HFF-Myc (cell line): ENCODE data around the gene CREBRF.

ENCODE experiments used
- DNase-seq: peaks from one replicate; pipeline ENCODE4 v3.0.0-alpha.2; 2011; ENCODE audit warnings: low read depth; ENCODE audit errors: extremely low read depth
- H3K4me3 ChIP-seq: replicated peaks from 2 replicates; pipeline ENCODE4 v1.5.1; 2011; ENCODE audit warnings: low read depth, mild to moderate bottlenecking, control low read depth, low read length
- TF ChIP-seq, protein P1 (sequence below): IDR thresholded peaks from 2 replicates; pipeline ENCODE4 v1.5.1; 2012; ENCODE audit warnings: mild to moderate bottlenecking, low read depth, low read length, control low read depth; ENCODE audit errors: missing control alignments

Gene CREBRF

DNA sequence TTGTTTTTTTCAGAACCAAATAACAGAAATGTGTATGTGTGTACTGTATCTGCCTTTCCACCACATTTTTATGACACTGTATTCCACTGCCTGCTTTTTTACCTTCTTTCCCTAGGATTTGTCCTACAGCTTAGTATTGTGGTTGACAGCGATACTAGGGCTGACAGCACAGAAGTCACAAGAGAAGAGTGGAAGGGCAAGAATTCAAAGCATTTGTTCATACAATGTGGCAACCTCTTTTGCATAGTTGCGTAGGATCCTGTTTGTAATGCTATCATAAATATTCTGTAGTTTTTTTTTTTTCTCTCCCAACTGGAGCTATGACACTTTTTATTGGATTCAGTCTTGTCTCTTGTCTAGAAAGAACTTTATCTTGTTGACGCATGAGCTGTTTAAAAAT lies 82.6 kb downstream of the CREBRF start:
- TF ChIP-seq, protein P1, sequence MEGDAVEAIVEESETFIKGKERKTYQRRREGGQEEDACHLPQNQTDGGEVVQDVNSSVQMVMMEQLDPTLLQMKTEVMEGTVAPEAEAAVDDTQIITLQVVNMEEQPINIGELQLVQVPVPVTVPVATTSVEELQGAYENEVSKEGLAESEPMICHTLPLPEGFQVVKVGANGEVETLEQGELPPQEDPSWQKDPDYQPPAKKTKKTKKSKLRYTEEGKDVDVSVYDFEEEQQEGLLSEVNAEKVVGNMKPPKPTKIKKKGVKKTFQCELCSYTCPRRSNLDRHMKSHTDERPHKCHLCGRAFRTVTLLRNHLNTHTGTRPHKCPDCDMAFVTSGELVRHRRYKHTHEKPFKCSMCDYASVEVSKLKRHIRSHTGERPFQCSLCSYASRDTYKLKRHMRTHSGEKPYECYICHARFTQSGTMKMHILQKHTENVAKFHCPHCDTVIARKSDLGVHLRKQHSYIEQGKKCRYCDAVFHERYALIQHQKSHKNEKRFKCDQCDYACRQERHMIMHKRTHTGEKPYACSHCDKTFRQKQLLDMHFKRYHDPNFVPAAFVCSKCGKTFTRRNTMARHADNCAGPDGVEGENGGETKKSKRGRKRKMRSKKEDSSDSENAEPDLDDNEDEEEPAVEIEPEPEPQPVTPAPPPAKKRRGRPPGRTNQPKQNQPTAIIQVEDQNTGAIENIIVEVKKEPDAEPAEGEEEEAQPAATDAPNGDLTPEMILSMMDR = no peak
- DNase-seq = no peak
- no peak overlapping the region for H3K4me3 ChIP-seq

- DNase-seq = no peak
- TF ChIP-seq, protein P1 = no peak
- H3K4me3 ChIP-seq = no peak overlapping the region
Observed at GRCh38 chr5:173139631-173140030, 83.5 kb downstream of the CREBRF start.

DNA sequence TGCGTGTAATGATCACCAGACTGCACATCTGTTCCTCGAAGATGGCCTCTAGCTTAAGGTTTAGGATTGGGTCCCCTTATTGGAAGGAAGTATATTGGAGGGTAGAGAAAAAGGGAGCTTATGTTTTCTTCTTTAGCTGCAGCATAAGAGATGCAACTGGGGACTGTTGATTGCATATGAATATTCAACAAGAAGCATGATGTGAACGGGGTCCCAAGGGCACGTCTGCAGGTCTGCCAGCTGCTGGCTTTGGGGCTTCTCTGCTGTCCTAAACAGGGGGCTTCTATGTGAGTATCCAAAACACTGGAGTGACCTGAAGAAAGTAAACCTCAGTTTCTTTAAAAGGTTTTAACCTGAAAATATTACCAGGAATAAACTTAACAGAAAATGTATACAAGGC lies 84.6 kb downstream of the CREBRF start:
- no peak for DNase-seq
- H3K4me3 ChIP-seq = no peak overlapping the region
- TF ChIP-seq, protein P1 = no peak

DNA sequence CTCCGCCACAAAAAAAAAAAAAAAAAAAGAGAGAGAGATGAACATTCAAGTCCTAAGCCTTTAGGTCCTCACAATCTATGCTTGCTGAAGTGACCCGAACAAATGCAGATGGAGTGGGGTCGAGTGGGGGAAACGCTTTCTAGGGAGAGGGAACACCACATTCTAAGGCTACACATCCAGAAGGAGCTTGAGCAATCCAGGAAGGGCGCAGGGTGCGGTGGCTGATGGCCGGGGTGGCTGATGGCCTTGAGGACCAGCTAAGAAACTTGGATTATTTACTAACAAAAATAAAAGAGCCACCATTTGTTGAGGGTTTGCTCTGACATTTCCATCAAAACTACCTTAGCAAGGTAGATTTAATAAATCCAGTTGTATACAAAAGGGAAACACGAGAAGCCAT lies 87.4 kb downstream of the CREBRF start:
- DNase-seq = no peak
- no peak overlapping the region for H3K4me3 ChIP-seq
- TF ChIP-seq, protein P1 = no peak

GRCh38 chr5:173144200-173145176 lies 88.3 kb downstream of the CREBRF start, which contains the start of gene BNIP1:
Gene BNIP1, plus strand, starts transcription at chr5:173144531. Its CDS starts 15 bp downstream, at chr5:173144546.
- TF ChIP-seq, protein P1 = peak; percentile 98
- H3K4me3 ChIP-seq = peak within 1 kb of the TSS; percentile 92
- peak; percentile 85 for DNase-seq

DNA sequence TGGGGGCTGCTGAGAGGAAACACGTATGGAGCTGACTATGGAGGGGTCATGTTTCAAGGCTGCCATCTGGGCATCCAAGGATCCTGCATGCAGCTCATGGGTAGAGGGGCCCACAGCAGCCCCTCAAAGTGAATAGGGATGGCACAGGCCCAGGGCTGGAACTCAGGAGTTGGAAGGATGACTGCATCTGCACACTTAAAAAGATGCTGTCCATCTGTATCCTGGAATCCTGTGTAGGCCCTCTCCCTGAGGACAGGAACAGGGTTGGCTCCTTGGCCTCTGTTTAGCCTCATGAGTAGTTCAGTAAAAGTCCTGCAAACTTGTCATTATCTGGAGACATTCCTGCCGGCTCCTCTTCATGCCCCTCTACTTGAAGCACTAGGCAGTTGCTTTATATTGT lies 92.2 kb downstream of the CREBRF start:
- TF ChIP-seq, protein P1 = no peak
- H3K4me3 ChIP-seq = no peak overlapping the region
- no peak for DNase-seq
